ENCODE results near the gene NLRP6. TPM values are rescaled to one million over a fixed set of nuclear protein-coding genes. Genes with fewer than 3 reads are reported as not detected.
A peak's percentile ranks its signal among the peaks of the same experiment; 100 is the strongest.
"Not testable (repeated sequence)": the region's sequence is repeated elsewhere in the genome, so short reads cannot be mapped to it uniquely, and the experiment has no call there.

NLRP6 gene
- total and polyA plus RNA-seq, 12 donors: 0.07 to 0.25 (median 0.10) TPM; not detected in 6

- H3K27ac ChIP-seq: peak overlapping the region; percentile 70 to 99 (median 96)
- not testable (repeated sequence) for H3K9me3 ChIP-seq, DNase-seq
- ATAC-seq: peak; percentile 21 to 70 (median 54)
- 3 to 4% methylated on average over 11 to 16 of the region's 79 CpGs for WGBS, 2 donors
- intact Hi-C loops (cut with DNase I): loop anchor here in 1 of 10 donors (10.0 kb wide), 1 partner anchor 64 kb away; no protein-coding TSS in a partner anchor
- peaks cover 0 to 23% (median 0%) of the 10 kb centered on the region in 9 donors for H3K36me3 ChIP-seq
- peaks cover 0 to 23% (median 12%) of the 10 kb centered on the region in 7 donors for H3K27me3 ChIP-seq
- H3K4me3 ChIP-seq: peak overlapping the region; percentile 59 to 95 (median 82)
- H3K4me1 ChIP-seq: peaks cover 0 to 41% (median 25%) of the 10 kb centered on the region in 9 donors
- peak in 1 of 9 donors; percentile 15 for TF ChIP-seq CTCF (IDR thresholded peaks at IDR 0.05)
These were observed 40.4 kb downstream of the NLRP6 start for GRCh38 chr11:318405-319120.

- H3K4me3 ChIP-seq: peak overlapping the region; percentile 59 to 95 (median 79)
- H3K4me1 ChIP-seq: peaks cover 3 to 45% (median 29%) of the 10 kb centered on the region in 9 donors
- not testable (repeated sequence) for H3K9me3 ChIP-seq, DNase-seq
- intact Hi-C loops (cut with DNase I): loop anchor here in 1 of 10 donors (10.0 kb wide), 1 partner anchor 65 kb away; no protein-coding TSS in a partner anchor
- 18 to 38% methylated on average over 19 of the region's 29 CpGs for WGBS, 2 donors
- H3K27ac ChIP-seq: peak overlapping the region; percentile 70 to 99 (median 96)
- peaks cover 0 to 23% (median 0%) of the 10 kb centered on the region in 9 donors for H3K36me3 ChIP-seq
- peak; percentile 15 to 59 (median 27) for ATAC-seq
- H3K27me3 ChIP-seq: peaks cover 0 to 23% (median 12%) of the 10 kb centered on the region in 7 donors
These were observed 41.1 kb downstream of the NLRP6 start for GRCh38 chr11:319121-319887.

- H3K4me3 ChIP-seq: peak overlapping the region; percentile 59 to 95 (median 79)
- ATAC-seq: peak in 7 of 8 donors; percentile 0 to 37 (median 17)
- peaks cover 0 to 23% (median 12%) of the 10 kb centered on the region in 7 donors for H3K27me3 ChIP-seq
- H3K27ac ChIP-seq: peak overlapping the region; percentile 70 to 99 (median 96)
- not testable (repeated sequence) for H3K9me3 ChIP-seq, DNase-seq
- peaks cover 5 to 51% (median 35%) of the 10 kb centered on the region in 9 donors for H3K4me1 ChIP-seq
- peaks cover 0 to 23% (median 0%) of the 10 kb centered on the region in 9 donors for H3K36me3 ChIP-seq
- 21 to 30% methylated on average over 5 to 10 of the region's 10 CpGs for WGBS, 2 donors
- intact Hi-C loops (cut with DNase I): loop anchor here in 1 of 10 donors (10.0 kb wide), 1 partner anchor 65 kb away; no protein-coding TSS in a partner anchor
These were observed 41.7 kb downstream of the NLRP6 start for GRCh38 chr11:319888-320273.

DNA sequence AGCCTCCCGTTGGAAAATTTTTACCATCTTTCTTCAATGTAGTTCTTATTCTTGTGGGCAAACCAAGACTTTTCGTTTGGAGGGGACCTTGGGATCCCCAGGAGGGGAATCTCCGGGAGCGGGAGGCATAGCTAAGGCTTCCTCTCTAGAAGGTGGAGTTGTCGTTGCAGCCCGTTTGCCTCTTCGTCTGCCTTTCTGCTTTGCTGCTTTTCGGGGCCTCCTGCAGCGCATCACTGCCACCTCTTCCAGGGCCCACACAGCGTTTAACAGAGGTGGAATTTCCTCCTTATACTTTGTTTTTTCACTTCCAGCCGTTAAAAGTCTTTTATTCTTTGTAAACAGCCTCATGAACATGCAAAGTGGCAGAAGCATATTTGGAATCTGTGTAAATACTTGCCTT, 45.9 kb downstream of the NLRP6 start:
- DNase-seq (no peak), ATAC-seq (no peak)
- Histone ChIP-seq H3K9me3 (no peaks in the 10 kb centered on the region), H3K4me1 (peaks cover 15 to 55% (median 42%) of the 10 kb centered on the region in 9 donors), H3K4me3 (peak overlapping the region in 2 of 10 donors; percentile 24 to 25), H3K27me3 (no peaks in the 10 kb centered on the region), H3K27ac (peak overlapping the region; percentile 81 to 98 (median 96)), H3K36me3 (peaks cover 0 to 4% (median 0%) of the 10 kb centered on the region in 9 donors)
- 64 to 69% methylated on average over 11 of the region's 11 CpGs for WGBS, 2 donors
- intact Hi-C loops (cut with DNase I): no loop called here
- no peak for TF ChIP-seq CTCF (IDR thresholded peaks at IDR 0.05)

DNA sequence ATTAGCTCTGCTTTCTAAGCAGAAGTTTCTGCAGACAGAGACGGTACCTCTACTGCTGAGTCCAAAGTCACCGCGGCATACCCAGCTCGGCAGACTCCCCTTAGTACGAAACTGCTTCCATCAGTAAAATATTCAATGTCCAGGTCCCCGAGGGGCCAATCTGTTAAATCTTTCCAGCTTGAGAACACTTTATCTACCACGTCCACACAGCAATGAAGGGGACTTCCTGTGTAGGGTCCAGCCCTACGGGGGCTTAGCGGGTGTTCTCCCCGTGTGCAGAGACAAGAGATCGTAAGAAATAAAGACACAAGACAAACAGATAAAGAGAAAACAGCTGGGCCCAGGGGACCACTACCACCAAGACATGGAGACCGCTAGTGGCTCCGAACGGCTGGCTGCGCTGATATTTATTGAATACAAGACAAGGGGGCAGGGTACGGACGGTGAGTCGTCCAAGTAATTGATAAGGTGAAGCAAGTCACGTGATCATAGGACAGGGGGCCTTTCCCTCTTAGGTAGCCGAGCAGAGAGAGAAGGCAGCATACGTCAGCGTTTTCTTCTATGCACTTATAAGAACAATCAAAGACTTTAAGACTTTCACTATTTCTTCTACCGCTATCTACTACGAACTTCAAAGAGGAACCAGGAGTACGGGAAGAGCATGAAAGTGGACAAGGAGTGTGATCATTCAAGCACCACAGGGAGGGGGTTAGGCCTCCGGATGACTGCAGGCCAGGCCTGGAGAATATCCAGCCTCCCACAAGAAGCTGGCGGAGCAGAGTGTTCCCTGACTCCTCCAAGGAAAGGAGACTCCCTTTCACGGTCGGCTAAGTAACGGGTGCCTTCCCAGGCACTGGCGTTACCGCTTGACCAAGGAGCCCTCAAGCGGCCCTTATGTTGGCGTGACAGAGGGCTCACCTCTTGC, 46.6 kb downstream of the NLRP6 start:
- intact Hi-C loops (cut with DNase I); ATAC-seq; H3K27me3 ChIP-seq; H3K9me3 ChIP-seq; H3K36me3 ChIP-seq: not testable (repeated sequence)
- Histone ChIP-seq H3K27ac (peak overlapping the region; percentile 90 to 98 (median 96)), H3K4me1 (peaks cover 15 to 55% (median 42%) of the 10 kb centered on the region in 9 donors), H3K4me3 (peak overlapping the region in 4 of 10 donors; percentile 14 to 25 (median 22))
- WGBS, 2 donors: 48 to 54% methylated on average over 26 of the region's 34 CpGs
- DNase-seq: peak in 1 of 2 donors; percentile 52
